Ovary (tissue), 9 donors: Measurements from ENCODE around the gene BATF3. TPM values are rescaled to one million over a fixed set of nuclear protein-coding genes. Genes with fewer than 3 reads are reported as not detected.

ENCODE experiments used
- DNase-seq, 5 donors: peaks; one replicate each; pipeline ENCODE4 v3.0.0-alpha.2; 2019 to 2020
- H3K27ac ChIP-seq, 2 donors: fragments of 200-600 bp; one replicate each; pipeline versions ENCODE4 v1.5.1 to v1.8.0; 2019 to 2022
- H3K27me3 ChIP-seq: fragments of 200-600 bp; one replicate; pipeline ENCODE4 v1.8.0; 2022
- H3K36me3 ChIP-seq: fragments of 200-600 bp; sonication (generic); one replicate; pipeline ENCODE4 v1.5.1; 2019
- H3K4me1 ChIP-seq: one replicate; pipeline ENCODE4 v1.8.1; 2013; ENCODE audit warnings: mild to moderate bottlenecking, moderate library complexity; ENCODE audit not compliant: insufficient read depth
- H3K4me3 ChIP-seq: fragments of 200-600 bp; sonication (generic); one replicate; pipeline ENCODE4 v1.5.1; 2017
- H3K9me3 ChIP-seq, 2 donors: fragments of 200-600 bp in 1 of 2; sonication (generic) in 1 of 2; one replicate each; pipeline versions ENCODE4 v1.5.1 to v1.8.1; 2013 to 2019; ENCODE audit warnings: mild to moderate bottlenecking in 1 of 2, moderate library complexity in 1 of 2
- EP300 ChIP-seq: sonication (generic); formaldehyde crosslinking; IDR thresholded peaks from one replicate; pipeline ENCODE4 v1.6.1; 2017; ENCODE audit warnings: antibody characterized with exemption
- POLR2A ChIP-seq: fragments of 450-650 bp; IDR thresholded peaks from one replicate; pipeline ENCODE4 v1.6.1; 2017; ENCODE audit warnings: antibody characterized with exemption, mild to moderate bottlenecking, moderate library complexity
- WGBS, 3 donors: extraction: QIAGEN DNeasy Blood & Tissue Kit in 1 of 3; methylation state at CpG; one replicate each; pipeline versions ENCODE4 v1.1.5 to v1.1.7; 2013 to 2017; 5-methylcytosine and 5-hydroxymethylcytosine counted together
- intact Hi-C, 4 donors: fragments of 100-400 bp; cut with DNase I; formaldehyde crosslinking; loops; one replicate each; pipeline versions ENCODE4 v1.11.0 to v1.15.1; 2022 to 2023
- polyA plus RNA-seq, 2 donors: library from polyadenylated mRNA; stranded (reverse); fragments of 200-250 nt in 1 of 2; fragments of 350-450 nt in 1 of 2; fragmentation: Illumina TruSeq in 1 of 2; extraction: RNeasy Lipid Tissue Mini Kit (QIAGEN cat#74804) in 1 of 2; gene quantifications; one replicate each; pipeline ENCODE4 v1.2.3, GENCODE V29; 2013 to 2014
- total RNA-seq, 7 donors: library from RNA; depleted of rRNA in 2 of 7; stranded (reverse); fragments of >200 nt in 2 of 7; fragmentation: NEBNext Ultra II Directional in 3 of 7; extraction: Animal tissue kit (Norgen Biotek cat#: 25700) in 3 of 7; gene quantifications; one replicate each; pipeline versions ENCODE4 v1.1.0 to v1.2.4, GENCODE V29; 2016 to 2023
- TF ChIP-seq, protein P1 (sequence below), 3 donors: fragments of 450-650 bp in 2 of 3; fragments of 200-600 bp in 1 of 3; IDR thresholded peaks; one replicate each; pipeline versions ENCODE4 v1.5.1 to v1.8.0; 2016 to 2022; ENCODE audit warnings: antibody characterized with exemption in 3 of 3, mild to moderate bottlenecking in 1 of 3
- donor health status: DM: no; HTN: no; CAD: no; lungs with moderate emphysema.
- donor health status: DM: no; HTN: no; CAD: no.
- donor health status: Bipolar disorder and iron deficiency.
- donor health status: DM: yes; HTN: yes; CAD: no.
- donor health status: DM: no; HTN: no; CAD: no.
- donor health status: DM: yes; HTN: yes; CAD: no.

The BATF3 gene
- total and polyA plus RNA-seq, 9 donors, result 0.71 to 4.2 (median 1.1) TPM

- Histone ChIP-seq H3K4me3 (no peak overlapping the region), H3K27me3 (no peaks in the 10 kb centered on the region), H3K27ac (no peak overlapping the region), H3K9me3 (no peaks in the 10 kb centered on the region), H3K4me1 (no peaks in the 10 kb centered on the region), H3K36me3 (no peaks in the 10 kb centered on the region)
- intact Hi-C loops, result no loop called here
- DNase-seq, result no peak
- WGBS, 3 donors, result 92 to 96% (median 94%) methylated on average over 2 of the region's 2 CpGs
- no peak for TF ChIP-seq EP300
- no peak for TF ChIP-seq POLR2A
- TF ChIP-seq, protein P1, sequence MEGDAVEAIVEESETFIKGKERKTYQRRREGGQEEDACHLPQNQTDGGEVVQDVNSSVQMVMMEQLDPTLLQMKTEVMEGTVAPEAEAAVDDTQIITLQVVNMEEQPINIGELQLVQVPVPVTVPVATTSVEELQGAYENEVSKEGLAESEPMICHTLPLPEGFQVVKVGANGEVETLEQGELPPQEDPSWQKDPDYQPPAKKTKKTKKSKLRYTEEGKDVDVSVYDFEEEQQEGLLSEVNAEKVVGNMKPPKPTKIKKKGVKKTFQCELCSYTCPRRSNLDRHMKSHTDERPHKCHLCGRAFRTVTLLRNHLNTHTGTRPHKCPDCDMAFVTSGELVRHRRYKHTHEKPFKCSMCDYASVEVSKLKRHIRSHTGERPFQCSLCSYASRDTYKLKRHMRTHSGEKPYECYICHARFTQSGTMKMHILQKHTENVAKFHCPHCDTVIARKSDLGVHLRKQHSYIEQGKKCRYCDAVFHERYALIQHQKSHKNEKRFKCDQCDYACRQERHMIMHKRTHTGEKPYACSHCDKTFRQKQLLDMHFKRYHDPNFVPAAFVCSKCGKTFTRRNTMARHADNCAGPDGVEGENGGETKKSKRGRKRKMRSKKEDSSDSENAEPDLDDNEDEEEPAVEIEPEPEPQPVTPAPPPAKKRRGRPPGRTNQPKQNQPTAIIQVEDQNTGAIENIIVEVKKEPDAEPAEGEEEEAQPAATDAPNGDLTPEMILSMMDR (IDR thresholded peaks at IDR 0.05), result no peak
These were observed 20.0 kb upstream of the BATF3 start for GRCh38 chr1:212719633-212720032.

DNA sequence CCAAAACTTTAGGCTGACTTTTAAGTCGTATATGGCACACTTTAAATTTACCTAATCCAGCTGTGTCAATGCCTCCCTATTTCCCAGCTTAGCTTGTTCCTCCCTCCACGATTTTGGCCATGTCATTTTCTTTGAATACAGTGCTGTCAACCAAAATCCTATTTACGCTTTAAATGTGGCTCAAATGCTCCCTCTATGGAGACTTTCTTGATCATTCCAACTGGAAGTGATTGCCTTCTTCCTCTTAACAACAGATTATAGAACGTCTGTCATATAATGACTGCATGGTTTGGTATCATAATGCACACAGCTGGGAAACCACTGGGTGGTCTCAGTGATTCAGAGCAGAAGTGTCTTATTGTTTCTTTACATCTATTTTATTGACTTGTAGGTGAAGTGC lies 18.9 kb upstream of the BATF3 start:
- intact Hi-C loops, result no loop called here

DNA sequence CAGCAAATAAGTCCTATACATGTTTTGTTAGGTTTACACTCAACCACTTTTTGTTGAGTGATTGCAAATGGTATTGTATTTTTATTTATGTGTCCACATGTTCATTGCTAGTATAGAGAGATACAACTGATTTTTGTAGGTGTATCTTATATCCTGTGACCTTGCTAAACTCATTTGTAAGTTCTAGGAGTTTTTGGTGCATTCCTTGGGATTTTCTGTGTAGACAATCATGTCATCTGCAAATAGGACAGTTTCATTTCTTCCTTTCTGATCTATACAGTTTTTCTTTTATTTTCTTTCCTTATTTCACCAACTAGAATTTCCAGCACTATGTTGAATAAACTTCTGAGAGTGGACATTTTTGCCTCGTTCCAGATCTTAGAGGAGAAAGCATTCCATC lies 16.5 kb upstream of the BATF3 start:
- H3K27ac ChIP-seq, result no peak overlapping the region
- no peak for DNase-seq
- intact Hi-C loops, result no loop called here
- H3K36me3 ChIP-seq, result no peaks in the 10 kb centered on the region
- no peak overlapping the region for H3K4me3 ChIP-seq
- H3K9me3 ChIP-seq, result no peaks in the 10 kb centered on the region
- WGBS, 3 donors, result 8 to 33% (median 14%) methylated on average over 1 of the region's 1 CpG
- TF ChIP-seq POLR2A, result no peak
- no peak for TF ChIP-seq EP300
- TF ChIP-seq, protein P1 (IDR thresholded peaks at IDR 0.05), result no peak
- H3K4me1 ChIP-seq, result no peaks in the 10 kb centered on the region
- H3K27me3 ChIP-seq, result no peaks in the 10 kb centered on the region

More for the DNA sequence above, 18.9 kb upstream of the BATF3 start:
- no peaks in the 10 kb centered on the region for H3K27me3 ChIP-seq
- no peaks in the 10 kb centered on the region for H3K36me3 ChIP-seq
- WGBS, 3 donors, result 34 to 42% (median 37%) methylated on average over 4 of the region's 4 CpGs
- H3K27ac ChIP-seq, result no peak overlapping the region
- no peaks in the 10 kb centered on the region for H3K4me1 ChIP-seq
- DNase-seq, result no peak
- H3K9me3 ChIP-seq, result no peaks in the 10 kb centered on the region
- TF ChIP-seq EP300 (no peak), POLR2A (no peak)
- TF ChIP-seq, protein P1 (IDR thresholded peaks at IDR 0.05), result no peak
- no peak overlapping the region for H3K4me3 ChIP-seq

GRCh38 chr1:212713465-212714136 lies 14.0 kb upstream of the BATF3 start:
- H3K27ac ChIP-seq, result no peak overlapping the region
- no peak for DNase-seq
- intact Hi-C loops, result no loop called here
- no peaks in the 10 kb centered on the region for H3K36me3 ChIP-seq
- no peaks in the 10 kb centered on the region for H3K27me3 ChIP-seq
- no peaks in the 10 kb centered on the region for H3K9me3 ChIP-seq
- 83 to 92% (median 87%) methylated on average over 5 of the region's 5 CpGs for WGBS, 3 donors
- TF ChIP-seq POLR2A (no peak), EP300 (no peak)
- TF ChIP-seq, protein P1 (IDR thresholded peaks at IDR 0.05), result no peak
- no peak overlapping the region for H3K4me3 ChIP-seq
- no peaks in the 10 kb centered on the region for H3K4me1 ChIP-seq
